GM08714 (cell line): Measurements from ENCODE around the gene UBE2L3.

Experiments used
- H3K4me3 ChIP-seq: fragments of 200-500 bp; sonication (Bioruptor generic); 2 replicates; pipeline ENCODE4 v1.5.1; 2014; ENCODE audit warnings: mild to moderate bottlenecking, low read length, inconsistent platforms
- ZNF274 ChIP-seq: IDR thresholded peaks from 2 replicates; pipeline ENCODE4 v1.6.1; 2012; ENCODE audit warnings: mild to moderate bottlenecking, low read depth, low read length

UBE2L3 gene

GRCh38 chr22:21624880-21625791, 57.6 kb downstream of the UBE2L3 start:
- H3K4me3 ChIP-seq = no peak overlapping the region
- TF ChIP-seq ZNF274 = no peak

GRCh38 chr22:21626073-21626734, 58.7 kb downstream of the UBE2L3 start:
- no peak overlapping the region for H3K4me3 ChIP-seq
- TF ChIP-seq ZNF274 = no peak

GRCh38 chr22:21626735-21627469, 59.4 kb downstream of the UBE2L3 start:
- TF ChIP-seq ZNF274 = no peak
- H3K4me3 ChIP-seq = no peak overlapping the region

GRCh38 chr22:21628386-21629254, 61.1 kb downstream of the UBE2L3 start:
- peak overlapping the region; percentile 86; the same call in 1 of the 2 replicates for H3K4me3 ChIP-seq
- no peak for TF ChIP-seq ZNF274

- TF ChIP-seq ZNF274 = no peak
- peak within 1 kb of the TSS; percentile 86 for H3K4me3 ChIP-seq
These were observed 62.0 kb downstream of the UBE2L3 start, which contains the start of gene YDJC for GRCh38 chr22:21629255-21630149. Gene YDJC, minus strand, starts transcription at chr22:21630022. Its CDS starts 8 bp downstream, at chr22:21630014.

GRCh38 chr22:21631025-21631424, 63.5 kb downstream of the UBE2L3 start:
- no peak for TF ChIP-seq ZNF274
- H3K4me3 ChIP-seq = no peak overlapping the region

GRCh38 chr22:21632237-21632895, 64.9 kb downstream of the UBE2L3 start, which contains the start of gene CCDC116:
Gene CCDC116, plus strand, starts transcription at chr22:21632760. Its CDS starts 422 bp downstream, at chr22:21633182.
- H3K4me3 ChIP-seq = no peak within 1 kb of the TSS
- TF ChIP-seq ZNF274 = no peak

GRCh38 chr22:21632931-21633330, 65.4 kb downstream of the UBE2L3 start:
- TF ChIP-seq ZNF274 = no peak

GRCh38 chr22:21633481-21633880, 66.0 kb downstream of the UBE2L3 start:
- no peak overlapping the region for H3K4me3 ChIP-seq
- no peak for TF ChIP-seq ZNF274

More at GRCh38 chr22:21632931-21633330, 65.4 kb downstream of the UBE2L3 start:
- H3K4me3 ChIP-seq = no peak overlapping the region

GRCh38 chr22:21634081-21634480, 66.6 kb downstream of the UBE2L3 start:
- no peak for TF ChIP-seq ZNF274
- no peak overlapping the region for H3K4me3 ChIP-seq

- no peak for TF ChIP-seq ZNF274
These were observed 67.3 kb downstream of the UBE2L3 start for GRCh38 chr22:21634844-21635243.

GRCh38 chr22:21635771-21636510, 68.4 kb downstream of the UBE2L3 start:
- H3K4me3 ChIP-seq = no peak overlapping the region

More at GRCh38 chr22:21634844-21635243, 67.3 kb downstream of the UBE2L3 start:
- H3K4me3 ChIP-seq = no peak overlapping the region

More at GRCh38 chr22:21635771-21636510, 68.4 kb downstream of the UBE2L3 start:
- TF ChIP-seq ZNF274 = no peak
